Stomach (tissue), 9 donors: Measurements from ENCODE around the gene RPL10. TPM values are rescaled to one million over a fixed set of nuclear protein-coding genes. Genes with fewer than 3 reads are reported as not detected.

Source experiments
- DNase-seq, 2 donors: peaks; one replicate each; pipeline versions ENCODE4 v3.0.0 to v3.0.0-alpha.2; 2013 to 2019
- H3K27ac ChIP-seq, 5 donors: fragments of 200-600 bp in 4 of 5; sonication (generic) in 4 of 5; one replicate each; pipeline ENCODE4 v1.5.1; 2013 to 2019; ENCODE audit warnings: mild to moderate bottlenecking in 1 of 5, moderate library complexity in 1 of 5
- H3K27me3 ChIP-seq, 3 donors: fragments of 200-600 bp; sonication (generic); one replicate each; pipeline ENCODE4 v1.5.1; 2017 to 2019; ENCODE audit warnings: mixed run types in 1 of 3
- H3K36me3 ChIP-seq, 4 donors: fragments of 200-600 bp; sonication (generic); 1 replicate in 3 of 4; 2 replicates in 1 of 4; pipeline ENCODE4 v1.5.1; 2016 to 2019
- H3K4me1 ChIP-seq, 4 donors: fragments of 200-600 bp; sonication (generic); one replicate each; pipeline ENCODE4 v1.5.1; 2016 to 2019
- H3K4me3 ChIP-seq, 4 donors: fragments of 200-600 bp; sonication (generic) in 3 of 4; one replicate each; pipeline ENCODE4 v1.5.1; 2016 to 2019; ENCODE audit warnings: mild to moderate bottlenecking in 1 of 4
- H3K9me3 ChIP-seq, 4 donors: fragments of 200-600 bp; sonication (generic); one replicate each; pipeline ENCODE4 v1.5.1; 2016 to 2019
- EP300 ChIP-seq: sonication (generic); formaldehyde crosslinking; IDR thresholded peaks from one replicate; pipeline ENCODE4 v1.6.1; 2017; ENCODE audit warnings: antibody characterized with exemption
- POLR2A ChIP-seq, 4 donors: fragments of 450-650 bp; IDR thresholded peaks; one replicate each; pipeline ENCODE4 v1.6.1; 2016; ENCODE audit warnings: antibody characterized with exemption in 4 of 4, control low read depth in 2 of 4, mild to moderate bottlenecking in 1 of 4, moderate library complexity in 1 of 4
- POLR2AphosphoS5 ChIP-seq, 3 donors: sonication (generic); formaldehyde crosslinking; IDR thresholded peaks; one replicate each; pipeline ENCODE4 v1.6.1; 2016; ENCODE audit warnings: antibody characterized with exemption in 3 of 3
- WGBS, 5 donors: extraction: QIAGEN DNeasy Blood & Tissue Kit in 3 of 5; methylation state at CpG; one replicate each; pipeline versions ENCODE4 v1.1.5 to v1.1.7; 2013 to 2018; 5-methylcytosine and 5-hydroxymethylcytosine counted together
- intact Hi-C: fragments of 100-400 bp; cut with DNase I; formaldehyde crosslinking; loops from one replicate; pipeline ENCODE4 v1.15.1; 2023; ENCODE audit warnings: low total_unique reads
- polyA plus RNA-seq, 3 donors: library from polyadenylated mRNA; stranded (reverse); fragments of 200-250 nt; gene quantifications; one replicate each; pipeline ENCODE4 v1.2.3, GENCODE V29; 2013
- total RNA-seq, 5 donors: library from RNA; depleted of rRNA; stranded (reverse); fragments of >200 nt; gene quantifications; one replicate each; pipeline versions ENCODE4 v1.1.0 to v1.2.3, GENCODE V29; 2014 to 2016
- TF ChIP-seq, protein P1 (sequence below), 7 experiments: fragments of 450-650 bp in 4 of 7; fragments of 200-600 bp in 3 of 7; sonication (generic) in 3 of 7; IDR thresholded peaks; one replicate each; pipeline ENCODE4 v1.5.1; 2016 to 2019; ENCODE audit warnings: antibody characterized with exemption in 7 of 7, control low read depth in 2 of 7, mild to moderate bottlenecking in 1 of 7
- donor health status: healthy with polysubstance abuse.
- donor health status: Bipolar disorder and iron deficiency.
- donor health status: healthy.

RPL10 gene
- total and polyA plus RNA-seq, 8 donors = 783 to 8,616 (median 2,882) TPM

DNA sequence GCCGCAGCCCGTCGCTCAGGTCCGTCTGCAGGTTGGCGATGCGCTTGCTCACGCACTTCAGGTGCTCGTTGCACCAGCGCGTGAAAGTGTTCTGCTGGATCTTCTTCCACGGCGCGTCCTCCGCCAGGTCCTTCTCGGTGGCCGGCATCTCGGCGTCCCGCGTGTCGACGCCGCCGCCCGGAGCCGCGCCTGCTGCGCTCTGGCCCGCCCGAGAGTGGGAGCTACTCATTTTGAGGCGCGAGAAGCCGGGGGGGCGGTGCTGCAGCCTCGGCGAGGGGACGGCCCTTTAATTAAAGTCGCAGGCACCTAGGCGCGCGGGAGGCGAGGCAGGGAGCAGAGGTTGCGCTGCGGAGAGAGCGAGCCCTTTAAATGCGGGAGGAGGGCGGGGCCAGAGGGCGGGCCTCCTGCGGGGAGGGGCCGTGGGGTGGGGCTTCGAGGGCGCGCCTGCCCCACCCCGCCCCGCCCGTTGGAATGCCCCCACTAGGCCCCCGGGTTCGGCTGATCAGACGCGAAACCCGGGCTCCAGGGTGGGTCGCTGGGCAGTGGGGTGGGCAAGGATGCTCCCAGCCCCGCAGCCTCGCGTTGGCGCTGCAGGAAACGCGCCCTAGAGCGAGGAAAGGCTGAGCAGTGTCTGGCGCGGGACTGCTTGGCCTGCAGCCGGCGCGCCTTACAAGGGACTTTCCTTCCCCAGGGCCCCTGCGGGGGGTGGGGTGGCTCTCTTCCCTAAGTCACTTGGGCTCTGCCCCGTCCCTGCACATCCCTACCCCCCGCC lies 27.0 kb upstream of the RPL10 start:
- TF ChIP-seq POLR2A (IDR thresholded peaks at IDR 0.05) = peak in 2 of 4 donors; percentile 40 to 83
- peak; percentile 77 to 98 (median 92) for TF ChIP-seq POLR2AphosphoS5 (IDR thresholded peaks at IDR 0.05)
- TF ChIP-seq EP300 = no peak

DNA sequence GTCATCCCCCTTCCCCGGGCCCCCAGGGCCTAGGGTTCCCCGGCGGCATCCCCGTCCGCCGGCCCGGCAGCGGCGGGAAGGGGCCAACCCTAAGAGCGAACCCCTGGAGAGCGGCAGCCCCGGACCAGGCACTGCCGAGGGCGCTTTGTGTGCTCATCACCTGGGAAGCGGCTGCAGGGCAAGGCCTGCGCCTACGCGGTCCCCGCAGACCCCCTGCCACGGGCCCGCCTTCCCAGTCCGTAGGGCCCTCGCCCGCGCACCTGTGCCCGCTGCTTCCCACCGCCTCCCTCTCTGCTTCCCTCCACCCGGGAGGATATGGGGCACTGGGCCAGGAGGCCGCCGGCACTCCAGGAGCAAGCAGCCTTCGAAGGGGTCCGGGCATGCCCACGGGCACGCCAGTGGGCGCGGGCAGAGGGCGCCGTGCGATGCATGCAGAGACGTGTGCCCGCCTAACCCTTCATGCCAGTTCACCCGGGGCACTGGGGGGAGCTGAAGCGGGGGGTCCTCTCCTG lies 26.3 kb upstream of the RPL10 start:
- Histone ChIP-seq H3K27me3 (no peaks in the 10 kb centered on the region), H3K27ac (peak overlapping the region in 4 of 5 donors; percentile 86 to 98 (median 94)), H3K4me1 (peaks cover 4 to 68% (median 43%) of the 10 kb centered on the region in 4 donors), H3K36me3 (peaks cover 10 to 19% (median 10%) of the 10 kb centered on the region in 4 donors), H3K4me3 (peak overlapping the region; percentile 59 to 85 (median 70)), H3K9me3 (no peaks in the 10 kb centered on the region)
- 10 to 44% (median 35%) methylated on average over 4 to 42 of the region's 43 CpGs for WGBS, 5 donors
- TF ChIP-seq POLR2AphosphoS5 (IDR thresholded peaks at IDR 0.05) (no peak), POLR2A (IDR thresholded peaks at IDR 0.05) (no peak), EP300 (no peak)
- TF ChIP-seq, protein P1, sequence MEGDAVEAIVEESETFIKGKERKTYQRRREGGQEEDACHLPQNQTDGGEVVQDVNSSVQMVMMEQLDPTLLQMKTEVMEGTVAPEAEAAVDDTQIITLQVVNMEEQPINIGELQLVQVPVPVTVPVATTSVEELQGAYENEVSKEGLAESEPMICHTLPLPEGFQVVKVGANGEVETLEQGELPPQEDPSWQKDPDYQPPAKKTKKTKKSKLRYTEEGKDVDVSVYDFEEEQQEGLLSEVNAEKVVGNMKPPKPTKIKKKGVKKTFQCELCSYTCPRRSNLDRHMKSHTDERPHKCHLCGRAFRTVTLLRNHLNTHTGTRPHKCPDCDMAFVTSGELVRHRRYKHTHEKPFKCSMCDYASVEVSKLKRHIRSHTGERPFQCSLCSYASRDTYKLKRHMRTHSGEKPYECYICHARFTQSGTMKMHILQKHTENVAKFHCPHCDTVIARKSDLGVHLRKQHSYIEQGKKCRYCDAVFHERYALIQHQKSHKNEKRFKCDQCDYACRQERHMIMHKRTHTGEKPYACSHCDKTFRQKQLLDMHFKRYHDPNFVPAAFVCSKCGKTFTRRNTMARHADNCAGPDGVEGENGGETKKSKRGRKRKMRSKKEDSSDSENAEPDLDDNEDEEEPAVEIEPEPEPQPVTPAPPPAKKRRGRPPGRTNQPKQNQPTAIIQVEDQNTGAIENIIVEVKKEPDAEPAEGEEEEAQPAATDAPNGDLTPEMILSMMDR (IDR thresholded peaks at IDR 0.05) = no peak
- intact Hi-C loops = no loop called here
- peak in 1 of 2 donors; percentile 51 for DNase-seq

More for the DNA sequence above, 27.0 kb upstream of the RPL10 start:
- DNase-seq = peak; percentile 91 to 96
- Histone ChIP-seq H3K27ac (peak overlapping the region; percentile 48 to 98 (median 90)), H3K4me3 (peak overlapping the region; percentile 59 to 85 (median 70)), H3K9me3 (no peaks in the 10 kb centered on the region), H3K36me3 (peaks cover 12 to 25% (median 16%) of the 10 kb centered on the region in 4 donors), H3K4me1 (peaks cover 4 to 74% (median 43%) of the 10 kb centered on the region in 4 donors), H3K27me3 (no peaks in the 10 kb centered on the region)
- 0 to 42% (median 8%) methylated on average over 21 to 69 of the region's 77 CpGs for WGBS, 5 donors
- intact Hi-C loops = no loop called here

GRCh38 chrX:154372612-154373022 lies 25.6 kb upstream of the RPL10 start:
- 29 to 57% (median 39%) methylated on average over 1 to 5 of the region's 5 CpGs for WGBS, 5 donors
- H3K36me3 ChIP-seq = peaks cover 2 to 11% (median 3%) of the 10 kb centered on the region in 4 donors
- H3K4me1 ChIP-seq = peaks cover 4 to 61% (median 44%) of the 10 kb centered on the region in 4 donors
- peak in 1 of 2 donors; percentile 44 for DNase-seq
- H3K4me3 ChIP-seq = peak overlapping the region; percentile 59 to 85 (median 70)
- no peak for TF ChIP-seq POLR2A (IDR thresholded peaks at IDR 0.05)
- H3K27ac ChIP-seq = peak overlapping the region; percentile 20 to 99 (median 97)
- intact Hi-C loops = no loop called here
- H3K27me3 ChIP-seq = no peaks in the 10 kb centered on the region
- no peaks in the 10 kb centered on the region for H3K9me3 ChIP-seq

- Histone ChIP-seq H3K4me1 (peaks cover 4 to 56% (median 41%) of the 10 kb centered on the region in 4 donors), H3K36me3 (peaks cover 0 to 9% (median 0%) of the 10 kb centered on the region in 4 donors), H3K27ac (peak overlapping the region; percentile 53 to 99 (median 97)), H3K4me3 (peak overlapping the region; percentile 59 to 85 (median 70)), H3K27me3 (no peaks in the 10 kb centered on the region), H3K9me3 (no peaks in the 10 kb centered on the region)
- DNase-seq = peak; percentile 67 to 87
- TF ChIP-seq, protein P1 (IDR thresholded peaks at IDR 0.05) = peak in 5 of 7 experiments; percentile 31 to 83 (median 37)
- peak in 1 of 3 donors; percentile 24 for TF ChIP-seq POLR2AphosphoS5 (IDR thresholded peaks at IDR 0.05)
- no peak for TF ChIP-seq POLR2A (IDR thresholded peaks at IDR 0.05)
- intact Hi-C loops = no loop called here
- 5 to 50% (median 15%) methylated on average over 8 to 23 of the region's 23 CpGs for WGBS, 5 donors
Observed at GRCh38 chrX:154373340-154374306, 24.6 kb upstream of the RPL10 start.
